Vagina (tissue), 2 donors: ENCODE data around the gene CYP11A1.

Experiments
- POLR2A ChIP-seq, 2 donors: fragments of 450-650 bp; IDR thresholded peaks; one replicate each; pipeline ENCODE4 v1.6.1; 2017; ENCODE audit warnings: antibody characterized with exemption in 2 of 2, mild to moderate bottlenecking in 2 of 2, moderate library complexity in 2 of 2
- POLR2AphosphoS5 ChIP-seq, 2 donors: sonication (generic); formaldehyde crosslinking; IDR thresholded peaks; one replicate each; pipeline ENCODE4 v1.9.0; 2017; ENCODE audit warnings: antibody characterized with exemption in 2 of 2, mild to moderate bottlenecking in 2 of 2, low read depth in 1 of 2; ENCODE audit not compliant: insufficient read depth in 1 of 2
- TF ChIP-seq, protein P1 (sequence below), 3 experiments: fragments of 450-650 bp in 2 of 3; fragments of 200-600 bp in 1 of 3; sonication (generic) in 1 of 3; IDR thresholded peaks; one replicate each; pipeline ENCODE4 v1.5.1; 2017 to 2019; ENCODE audit warnings: antibody characterized with exemption in 3 of 3, mild to moderate bottlenecking in 2 of 3, moderate library complexity in 2 of 3

DNA sequence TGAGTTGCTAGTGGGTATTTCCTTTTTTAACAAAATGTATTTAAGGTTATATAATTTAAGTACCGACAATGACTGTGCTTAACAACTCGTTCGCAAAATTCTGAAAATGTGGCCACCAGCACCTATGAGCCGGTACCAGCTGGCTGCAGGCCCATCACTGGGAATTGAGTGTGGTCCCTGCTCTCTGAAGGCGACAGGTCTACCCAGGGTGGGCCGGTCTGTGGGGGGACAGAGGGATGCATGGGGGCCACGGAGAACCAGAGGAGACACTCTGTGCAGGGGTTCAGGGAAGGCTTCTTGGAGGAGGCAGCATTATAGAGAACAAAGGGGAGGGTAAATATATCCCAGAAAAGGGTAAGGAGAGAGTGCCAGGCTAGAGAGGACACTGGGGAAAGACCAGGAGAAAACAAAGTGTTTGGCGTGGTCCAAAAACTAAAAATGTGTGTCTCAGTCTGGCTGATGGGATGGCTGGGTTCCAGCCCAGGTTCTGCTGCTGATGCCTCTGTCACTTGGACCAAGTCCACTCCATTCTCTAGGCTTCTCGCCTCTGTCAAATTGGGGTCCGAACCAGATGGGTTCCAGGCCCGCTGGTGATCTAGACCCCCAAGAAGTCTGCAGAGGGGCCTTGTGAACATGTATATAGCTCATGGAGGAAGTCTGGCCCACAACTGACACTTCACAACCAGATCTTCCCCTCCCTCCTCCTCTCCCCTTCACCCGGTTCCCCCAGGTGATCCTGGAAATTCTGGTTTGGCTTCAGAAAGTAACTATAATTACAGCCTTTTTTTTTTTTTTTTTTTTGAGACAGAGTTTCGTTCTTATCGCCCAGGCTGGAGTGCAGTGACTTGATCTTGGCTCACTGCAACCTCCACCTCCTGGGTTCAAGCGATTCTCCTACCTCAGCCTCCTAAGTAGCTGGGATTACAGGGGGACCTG lies 10.7 kb upstream of the CYP11A1 start:
- TF ChIP-seq, protein P1, sequence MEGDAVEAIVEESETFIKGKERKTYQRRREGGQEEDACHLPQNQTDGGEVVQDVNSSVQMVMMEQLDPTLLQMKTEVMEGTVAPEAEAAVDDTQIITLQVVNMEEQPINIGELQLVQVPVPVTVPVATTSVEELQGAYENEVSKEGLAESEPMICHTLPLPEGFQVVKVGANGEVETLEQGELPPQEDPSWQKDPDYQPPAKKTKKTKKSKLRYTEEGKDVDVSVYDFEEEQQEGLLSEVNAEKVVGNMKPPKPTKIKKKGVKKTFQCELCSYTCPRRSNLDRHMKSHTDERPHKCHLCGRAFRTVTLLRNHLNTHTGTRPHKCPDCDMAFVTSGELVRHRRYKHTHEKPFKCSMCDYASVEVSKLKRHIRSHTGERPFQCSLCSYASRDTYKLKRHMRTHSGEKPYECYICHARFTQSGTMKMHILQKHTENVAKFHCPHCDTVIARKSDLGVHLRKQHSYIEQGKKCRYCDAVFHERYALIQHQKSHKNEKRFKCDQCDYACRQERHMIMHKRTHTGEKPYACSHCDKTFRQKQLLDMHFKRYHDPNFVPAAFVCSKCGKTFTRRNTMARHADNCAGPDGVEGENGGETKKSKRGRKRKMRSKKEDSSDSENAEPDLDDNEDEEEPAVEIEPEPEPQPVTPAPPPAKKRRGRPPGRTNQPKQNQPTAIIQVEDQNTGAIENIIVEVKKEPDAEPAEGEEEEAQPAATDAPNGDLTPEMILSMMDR (IDR thresholded peaks at IDR 0.05) = no peak
- TF ChIP-seq POLR2A (IDR thresholded peaks at IDR 0.05) (no peak), POLR2AphosphoS5 (IDR thresholded peaks at IDR 0.05; ENCODE audit: insufficient read depth in 1 of 2, low read depth in 1 of 2) (no peak)
